Type B pancreatic cell (in vitro differentiated cells): ENCODE data around the gene TCF7L2. TPM values are rescaled to one million over a fixed set of nuclear protein-coding genes. Genes with fewer than 3 reads are reported as not detected.

Experiments used
- DNase-seq: peaks from one replicate; pipeline ENCODE4 v3.0.0; 2021; ENCODE audit warnings: mixed read lengths; ENCODE audit not compliant: unreplicated experiment; ENCODE audit errors: extremely low spot score
- H3K27ac Mint-ChIP-seq: 2 replicates; pipeline ENCODE4 v1.8.0; 2021; ENCODE audit warnings: mild to moderate bottlenecking, mixed read lengths
- H3K27me3 Mint-ChIP-seq: 2 replicates; pipeline ENCODE4 v1.8.0; 2021; ENCODE audit warnings: mixed read lengths
- H3K36me3 Mint-ChIP-seq: 2 replicates; pipeline ENCODE4 v1.8.0; 2021; ENCODE audit warnings: mixed read lengths
- H3K4me1 Mint-ChIP-seq: one replicate; pipeline ENCODE4 v1.8.0; 2021; ENCODE audit warnings: mixed read lengths; ENCODE audit not compliant: unreplicated experiment
- H3K4me3 Mint-ChIP-seq: 2 replicates; pipeline ENCODE4 v1.8.0; 2021; ENCODE audit warnings: mild to moderate bottlenecking, mixed read lengths
- H3K9me3 Mint-ChIP-seq: 2 replicates; pipeline ENCODE4 v1.8.0; 2021; ENCODE audit warnings: mixed read lengths
- total RNA-seq: library from RNA; stranded (reverse); gene quantifications from 2 replicates; pipeline ENCODE4 v1.2.1, GENCODE V29; 2021; ENCODE audit warnings: low replicate concordance
- TF ChIP-seq, protein P1 (sequence below): fragments of 200-600 bp; sonication (generic); conservative IDR thresholded peaks from 2 replicates; pipeline ENCODE4 v1.5.0; 2021; ENCODE audit warnings: antibody characterized with exemption, mild to moderate bottlenecking

The TCF7L2 gene
- total RNA-seq, 1 donor from 2014 or later = 39.7 TPM

- no peaks in the 10 kb centered on the region for H3K9me3 Mint-ChIP-seq
- peaks cover 62% of the 10 kb centered on the region for H3K4me1 Mint-ChIP-seq
- no peak overlapping the region for H3K27ac Mint-ChIP-seq
- no peak for DNase-seq
- TF ChIP-seq, protein P1, sequence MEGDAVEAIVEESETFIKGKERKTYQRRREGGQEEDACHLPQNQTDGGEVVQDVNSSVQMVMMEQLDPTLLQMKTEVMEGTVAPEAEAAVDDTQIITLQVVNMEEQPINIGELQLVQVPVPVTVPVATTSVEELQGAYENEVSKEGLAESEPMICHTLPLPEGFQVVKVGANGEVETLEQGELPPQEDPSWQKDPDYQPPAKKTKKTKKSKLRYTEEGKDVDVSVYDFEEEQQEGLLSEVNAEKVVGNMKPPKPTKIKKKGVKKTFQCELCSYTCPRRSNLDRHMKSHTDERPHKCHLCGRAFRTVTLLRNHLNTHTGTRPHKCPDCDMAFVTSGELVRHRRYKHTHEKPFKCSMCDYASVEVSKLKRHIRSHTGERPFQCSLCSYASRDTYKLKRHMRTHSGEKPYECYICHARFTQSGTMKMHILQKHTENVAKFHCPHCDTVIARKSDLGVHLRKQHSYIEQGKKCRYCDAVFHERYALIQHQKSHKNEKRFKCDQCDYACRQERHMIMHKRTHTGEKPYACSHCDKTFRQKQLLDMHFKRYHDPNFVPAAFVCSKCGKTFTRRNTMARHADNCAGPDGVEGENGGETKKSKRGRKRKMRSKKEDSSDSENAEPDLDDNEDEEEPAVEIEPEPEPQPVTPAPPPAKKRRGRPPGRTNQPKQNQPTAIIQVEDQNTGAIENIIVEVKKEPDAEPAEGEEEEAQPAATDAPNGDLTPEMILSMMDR = no peak
- H3K27me3 Mint-ChIP-seq = no peaks in the 10 kb centered on the region
- peaks cover 18% of the 10 kb centered on the region for H3K36me3 Mint-ChIP-seq
- no peak overlapping the region for H3K4me3 Mint-ChIP-seq
Measured at GRCh38 chr10:113002449-113002777, 52.4 kb downstream of the TCF7L2 start.

GRCh38 chr10:113003052-113003451 lies 53.0 kb downstream of the TCF7L2 start:
- H3K4me3 Mint-ChIP-seq = no peak overlapping the region
- peaks cover 68% of the 10 kb centered on the region for H3K4me1 Mint-ChIP-seq
- TF ChIP-seq, protein P1 = no peak
- DNase-seq = no peak
- no peak overlapping the region for H3K27ac Mint-ChIP-seq
- peaks cover 14% of the 10 kb centered on the region for H3K36me3 Mint-ChIP-seq
- H3K27me3 Mint-ChIP-seq = no peaks in the 10 kb centered on the region
- H3K9me3 Mint-ChIP-seq = no peaks in the 10 kb centered on the region

GRCh38 chr10:113004069-113004618 lies 54.1 kb downstream of the TCF7L2 start:
- Mint-ChIP-seq H3K4me1 (peaks cover 69% of the 10 kb centered on the region), H3K27me3 (no peaks in the 10 kb centered on the region), H3K4me3 (no peak overlapping the region), H3K36me3 (peaks cover 13% of the 10 kb centered on the region), H3K27ac (peak overlapping the region; percentile 3), H3K9me3 (no peaks in the 10 kb centered on the region)
- TF ChIP-seq, protein P1 = no peak
- no peak for DNase-seq

DNA sequence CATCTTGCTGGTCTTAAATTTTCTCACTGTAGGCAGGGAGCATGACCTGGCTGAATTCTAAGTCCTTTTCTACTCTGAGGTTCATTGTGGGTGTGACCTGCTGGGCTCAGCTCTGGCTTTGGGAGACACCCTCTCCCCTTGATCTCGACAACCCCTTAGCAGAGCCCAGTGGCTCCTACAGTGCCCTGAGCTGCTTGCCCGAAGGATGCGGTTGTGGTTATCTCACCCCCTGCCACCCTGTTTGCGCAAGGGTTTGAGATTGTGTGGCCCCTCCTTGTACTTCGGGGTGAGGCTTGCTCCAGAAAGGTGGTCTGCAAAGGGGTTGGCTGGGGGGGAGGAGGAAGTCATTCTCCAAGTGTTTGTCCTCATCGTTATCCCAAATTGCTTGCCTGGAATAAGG lies 55.3 kb downstream of the TCF7L2 start:
- TF ChIP-seq, protein P1 = no peak
- H3K27me3 Mint-ChIP-seq = no peaks in the 10 kb centered on the region
- DNase-seq = no peak
- H3K36me3 Mint-ChIP-seq = peaks cover 21% of the 10 kb centered on the region
- no peak overlapping the region for H3K4me3 Mint-ChIP-seq
- H3K4me1 Mint-ChIP-seq = peaks cover 57% of the 10 kb centered on the region
- no peak overlapping the region for H3K27ac Mint-ChIP-seq
- no peaks in the 10 kb centered on the region for H3K9me3 Mint-ChIP-seq

DNA sequence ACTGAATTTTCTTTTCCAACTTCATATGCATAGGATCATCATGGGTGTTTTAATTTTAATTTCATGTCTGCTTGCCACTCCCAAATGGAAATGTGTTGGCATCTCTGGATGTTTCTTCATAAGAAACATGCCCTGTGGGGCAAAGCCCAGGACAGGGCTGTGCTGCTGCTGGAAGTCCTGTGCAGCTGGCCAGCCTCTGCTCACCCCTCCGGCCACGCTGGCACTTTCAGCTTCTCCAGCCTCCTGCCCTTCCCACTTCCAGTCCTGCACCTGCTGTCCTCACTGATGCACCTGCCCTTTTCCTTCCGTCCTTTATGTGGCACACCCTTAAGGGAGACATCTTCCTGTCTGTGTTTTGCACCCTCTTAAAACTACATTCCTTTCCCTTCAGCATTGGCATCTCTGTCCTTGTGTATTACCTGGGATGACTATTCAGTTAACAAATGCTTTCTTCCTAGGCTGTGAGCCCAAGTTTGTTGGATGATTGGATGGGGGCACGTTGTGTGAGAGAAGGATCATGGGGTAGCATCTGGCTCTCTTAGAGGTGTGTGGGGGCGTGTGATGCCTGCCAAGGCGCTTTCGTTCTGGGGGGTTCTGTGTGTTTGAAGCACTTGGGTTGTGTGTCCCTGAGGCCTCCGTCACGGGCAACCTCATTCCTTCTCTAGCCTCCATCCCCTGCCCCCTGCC lies 56.8 kb downstream of the TCF7L2 start:
- H3K27me3 Mint-ChIP-seq = no peaks in the 10 kb centered on the region
- no peaks in the 10 kb centered on the region for H3K9me3 Mint-ChIP-seq
- TF ChIP-seq, protein P1 = no peak
- H3K4me3 Mint-ChIP-seq = no peak overlapping the region
- no peak for DNase-seq
- H3K4me1 Mint-ChIP-seq = peaks cover 43% of the 10 kb centered on the region
- no peak overlapping the region for H3K27ac Mint-ChIP-seq
- H3K36me3 Mint-ChIP-seq = peaks cover 24% of the 10 kb centered on the region
